Activated naive CD8-positive, alpha-beta T cell treated with anti-CD3 and anti-CD28 coated beads, Interleukin-2, amount 50 U/mL, for 24 hours (primary cell): ENCODE data around the gene SLC16A10.
A peak's percentile ranks its signal among the peaks of the same experiment; 100 is the strongest.
"Not testable (repeated sequence)": the region's sequence is repeated elsewhere in the genome, so short reads cannot be mapped to it uniquely, and the experiment has no call there.

Source experiments
- ATAC-seq: fragments of 150-1000 bp; cut with Tn5 transposase; one replicate; pipeline ENCODE4 v1.10.0; 2021
- DNase-seq: peaks from one replicate; pipeline ENCODE4 v3.0.0; 2021
- H3K27ac Mint-ChIP-seq: one replicate; pipeline ENCODE4 v1.8.0; 2021; ENCODE audit warnings: mild to moderate bottlenecking, mixed read lengths
- H3K27me3 Mint-ChIP-seq: one replicate; pipeline ENCODE4 v1.8.0; 2021; ENCODE audit warnings: mixed read lengths
- H3K36me3 Mint-ChIP-seq: one replicate; pipeline ENCODE4 v1.8.0; 2021; ENCODE audit warnings: low read depth, mixed read lengths
- H3K4me1 Mint-ChIP-seq: one replicate; pipeline ENCODE4 v1.8.0; 2021; ENCODE audit warnings: mixed read lengths
- H3K4me3 Mint-ChIP-seq: one replicate; pipeline ENCODE4 v1.8.0; 2021; ENCODE audit warnings: mild to moderate bottlenecking, moderate library complexity, mixed read lengths
- H3K9me3 Mint-ChIP-seq: one replicate; pipeline ENCODE4 v1.8.0; 2021; ENCODE audit warnings: mixed read lengths

The SLC16A10 gene

DNA sequence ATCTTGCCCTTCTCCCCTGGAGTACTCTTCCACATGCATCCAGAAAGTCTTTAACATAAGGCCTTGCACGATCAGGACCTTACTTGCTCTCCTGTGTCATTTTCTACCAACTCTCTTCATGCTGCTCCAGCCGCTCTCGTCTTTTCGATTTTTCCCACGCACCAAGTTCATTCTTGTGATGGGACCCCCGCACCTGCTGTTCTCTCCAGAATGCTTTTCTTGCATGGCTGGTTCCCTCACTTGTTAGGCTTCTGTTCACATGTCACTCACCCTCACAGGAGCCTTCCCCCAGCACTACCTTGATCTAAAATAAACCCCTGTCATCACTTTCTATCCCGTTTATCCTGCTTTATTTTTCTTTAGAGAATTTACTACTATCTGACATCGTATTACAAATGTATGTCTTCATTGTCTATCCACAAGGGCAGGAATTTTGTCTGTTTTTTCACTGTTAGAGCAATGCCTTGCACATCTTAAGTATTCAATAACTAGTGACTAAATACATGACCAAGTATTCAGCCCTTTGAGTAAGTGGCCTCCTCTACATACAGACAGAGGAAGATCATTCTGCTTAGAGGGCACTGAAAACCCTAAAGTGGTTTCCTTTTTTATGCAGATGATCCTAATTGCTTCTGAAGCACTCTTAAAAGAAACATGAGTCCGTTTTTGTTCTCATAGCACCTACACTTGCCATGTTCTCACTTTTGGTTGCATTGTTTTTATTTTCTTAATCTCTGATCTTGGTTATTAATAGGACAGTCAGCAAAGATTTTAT lies 166.9 kb downstream of the SLC16A10 start:
- H3K4me1 Mint-ChIP-seq, result peaks cover 8% of the 10 kb centered on the region
- H3K36me3 Mint-ChIP-seq, result peaks cover 2% of the 10 kb centered on the region
- H3K4me3 Mint-ChIP-seq, result no peak overlapping the region
- peaks cover 2% of the 10 kb centered on the region for H3K27me3 Mint-ChIP-seq
- ATAC-seq, result no peak
- no peak overlapping the region for H3K27ac Mint-ChIP-seq
- H3K9me3 Mint-ChIP-seq, result no peaks in the 10 kb centered on the region
- DNase-seq, result no peak

DNA sequence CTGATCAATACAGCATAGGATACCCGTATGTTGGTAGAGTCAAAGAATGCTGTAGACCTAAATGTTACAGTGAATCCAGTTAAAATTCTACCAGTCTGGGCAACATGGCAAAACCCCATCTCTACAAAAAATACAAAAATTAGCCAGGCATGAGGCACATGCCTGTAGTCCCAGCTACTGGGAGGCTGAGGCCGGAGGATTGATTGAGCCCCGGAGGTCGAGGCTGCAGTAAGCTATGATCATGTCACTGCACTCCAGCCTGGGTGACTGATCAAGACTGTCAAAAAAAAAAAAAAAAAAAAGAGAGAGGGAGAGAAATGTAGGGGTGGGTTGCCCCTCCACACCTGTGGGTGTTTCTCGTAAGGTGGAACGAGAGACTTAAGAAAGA lies 167.5 kb downstream of the SLC16A10 start:
- Mint-ChIP-seq H3K27me3 (peaks cover 2% of the 10 kb centered on the region), H3K9me3 (no peaks in the 10 kb centered on the region), H3K4me3 (no peak overlapping the region), H3K27ac (no peak overlapping the region), H3K36me3 (peaks cover 2% of the 10 kb centered on the region), H3K4me1 (peaks cover 10% of the 10 kb centered on the region)
- ATAC-seq (no peak), DNase-seq (no peak)

DNA sequence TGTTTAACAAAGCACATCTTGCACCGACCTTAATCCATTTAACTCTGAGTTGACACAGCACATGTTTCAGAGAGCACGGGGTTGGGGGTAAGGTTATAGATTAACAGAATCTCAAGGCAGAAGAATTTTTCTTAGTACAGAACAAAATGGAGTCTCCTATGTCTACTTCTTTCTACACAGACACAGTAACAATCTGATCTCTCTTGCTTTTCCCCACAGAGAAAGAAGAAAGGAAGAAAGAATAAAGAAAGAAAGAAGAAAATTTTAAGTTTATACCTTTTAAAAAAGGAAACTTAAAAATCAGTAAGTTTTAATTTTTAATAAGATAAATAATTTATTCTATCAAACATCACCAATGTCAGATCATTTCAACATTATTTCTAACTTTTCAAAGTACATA lies 168.5 kb downstream of the SLC16A10 start:
- peaks cover 19% of the 10 kb centered on the region for H3K4me1 Mint-ChIP-seq
- H3K36me3 Mint-ChIP-seq, H3K4me3 Mint-ChIP-seq, H3K9me3 Mint-ChIP-seq, H3K27me3 Mint-ChIP-seq, ATAC-seq, H3K27ac Mint-ChIP-seq, DNase-seq: not testable (repeated sequence)

DNA sequence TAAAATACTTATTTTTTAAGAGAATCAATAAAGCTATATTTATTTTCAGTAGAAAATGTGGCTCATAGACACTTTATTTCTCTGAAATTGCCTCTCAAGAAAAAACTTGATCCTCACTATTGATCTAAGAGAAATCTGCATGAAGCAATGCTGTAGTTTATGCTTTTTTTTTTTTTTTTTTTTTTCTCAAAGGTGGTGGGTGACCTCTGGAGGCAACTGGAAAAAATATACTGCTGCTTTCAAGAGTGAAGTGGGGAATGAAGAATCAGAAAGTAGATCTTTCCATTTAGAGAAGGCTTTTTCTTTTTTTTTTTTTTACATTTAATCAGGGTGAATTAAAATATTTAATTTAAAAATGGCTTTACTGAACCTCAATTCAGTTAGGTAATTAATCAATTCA lies 169.3 kb downstream of the SLC16A10 start:
- no peaks in the 10 kb centered on the region for H3K9me3 Mint-ChIP-seq
- H3K4me1 Mint-ChIP-seq, result peaks cover 24% of the 10 kb centered on the region
- no peak overlapping the region for H3K27ac Mint-ChIP-seq
- DNase-seq, result no peak
- peaks cover 2% of the 10 kb centered on the region for H3K36me3 Mint-ChIP-seq
- ATAC-seq, result no peak
- peaks cover 2% of the 10 kb centered on the region for H3K27me3 Mint-ChIP-seq
- H3K4me3 Mint-ChIP-seq, result no peak overlapping the region

DNA sequence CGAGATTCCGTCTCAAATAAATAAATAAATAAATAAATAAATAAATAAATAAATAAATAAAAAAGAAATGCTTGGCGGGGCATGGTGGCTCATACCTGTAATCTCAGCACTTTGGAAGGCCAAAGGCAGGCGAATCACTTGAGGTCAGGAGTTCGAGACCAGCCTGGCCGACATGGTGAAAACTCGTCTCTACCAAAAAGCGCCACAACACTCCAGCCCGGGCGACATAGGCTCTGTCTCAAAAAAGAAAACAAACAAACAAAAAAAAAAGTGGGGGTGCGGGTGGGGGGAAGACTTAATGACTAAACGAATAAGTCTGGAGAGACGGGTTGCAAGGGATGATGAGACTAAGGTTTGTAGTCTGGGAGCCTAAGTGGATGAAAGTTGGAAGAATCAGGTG lies 170.7 kb downstream of the SLC16A10 start:
- H3K27me3 Mint-ChIP-seq, result peaks cover 2% of the 10 kb centered on the region
- H3K4me1 Mint-ChIP-seq, result peaks cover 32% of the 10 kb centered on the region
- H3K27ac Mint-ChIP-seq, result no peak overlapping the region
- DNase-seq, result no peak
- ATAC-seq, result no peak
- H3K36me3 Mint-ChIP-seq, result peaks cover 8% of the 10 kb centered on the region
- no peaks in the 10 kb centered on the region for H3K9me3 Mint-ChIP-seq
- peak overlapping the region; percentile 80 for H3K4me3 Mint-ChIP-seq

DNA sequence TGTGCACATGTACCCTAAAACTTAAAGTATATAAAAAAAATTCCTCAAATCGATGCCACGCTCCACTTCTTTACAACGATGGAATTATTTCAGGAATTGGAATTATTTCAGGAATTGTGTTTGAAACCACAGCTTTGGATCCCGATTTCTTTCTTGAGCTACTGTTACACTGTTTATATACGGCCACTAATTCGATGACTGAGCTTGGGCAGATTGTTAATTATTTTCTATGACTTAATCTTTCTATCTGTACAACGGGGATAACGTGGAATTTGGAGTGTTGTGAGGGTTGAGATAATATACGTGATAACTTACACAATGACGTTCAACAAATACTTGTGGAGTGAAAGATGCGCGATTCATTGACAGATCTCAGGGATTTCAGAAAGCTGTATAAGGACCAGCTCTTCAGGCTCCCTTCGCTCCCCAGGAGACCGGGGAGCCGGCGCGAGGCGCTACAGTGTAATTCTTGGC lies 171.3 kb downstream of the SLC16A10 start:
- peaks cover 33% of the 10 kb centered on the region for H3K4me1 Mint-ChIP-seq
- H3K4me3 Mint-ChIP-seq, result peak overlapping the region; percentile 80
- peaks cover 2% of the 10 kb centered on the region for H3K27me3 Mint-ChIP-seq
- H3K9me3 Mint-ChIP-seq, result no peaks in the 10 kb centered on the region
- DNase-seq (no peak), ATAC-seq (no peak)
- peak overlapping the region; percentile 91 for H3K27ac Mint-ChIP-seq
- peaks cover 8% of the 10 kb centered on the region for H3K36me3 Mint-ChIP-seq

DNA sequence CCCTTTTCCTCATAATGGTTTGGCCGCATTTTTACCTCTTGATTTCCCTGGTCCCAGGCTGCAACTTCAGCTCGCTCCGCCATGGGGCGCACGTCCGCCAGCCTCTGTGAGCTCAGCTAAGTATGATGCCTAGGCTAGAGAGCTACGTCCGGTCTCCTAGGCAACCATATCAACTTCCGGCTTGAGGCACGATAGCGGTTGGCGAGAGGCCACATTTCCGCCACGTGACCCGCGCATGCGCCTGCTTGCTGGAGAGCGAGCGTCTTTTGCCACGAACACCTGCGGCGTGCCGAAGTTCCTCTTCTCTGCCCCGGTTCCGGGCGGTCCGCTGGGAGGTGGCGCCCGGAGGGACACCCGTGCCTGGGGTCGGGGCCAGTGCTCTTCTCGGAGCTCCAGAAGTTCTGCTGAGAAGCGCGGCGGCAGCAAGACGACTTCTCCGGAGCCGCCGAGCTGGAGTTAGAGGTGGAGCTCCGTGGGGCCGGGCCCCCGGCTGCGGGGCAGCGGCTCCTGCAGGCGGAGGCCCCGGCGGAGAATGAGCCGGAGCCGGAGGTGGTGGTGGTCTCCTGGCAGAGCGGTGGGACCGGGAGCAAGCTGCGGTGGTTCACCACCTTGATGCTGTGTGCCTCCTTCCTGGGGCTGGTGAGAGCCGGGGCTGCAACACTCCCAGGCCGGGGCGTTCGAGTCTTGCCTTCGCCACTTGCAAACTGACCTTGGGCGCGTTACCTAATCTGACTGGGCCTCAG lies 172.0 kb downstream of the SLC16A10 start:
- H3K9me3 Mint-ChIP-seq, result no peaks in the 10 kb centered on the region
- peaks cover 12% of the 10 kb centered on the region for H3K36me3 Mint-ChIP-seq
- H3K4me3 Mint-ChIP-seq, result peak overlapping the region; percentile 80
- H3K4me1 Mint-ChIP-seq, result peaks cover 39% of the 10 kb centered on the region
- H3K27me3 Mint-ChIP-seq, result peaks cover 2% of the 10 kb centered on the region
- DNase-seq (peak; percentile 99), ATAC-seq (peak; percentile 98)
- peak overlapping the region; percentile 91 for H3K27ac Mint-ChIP-seq

DNA sequence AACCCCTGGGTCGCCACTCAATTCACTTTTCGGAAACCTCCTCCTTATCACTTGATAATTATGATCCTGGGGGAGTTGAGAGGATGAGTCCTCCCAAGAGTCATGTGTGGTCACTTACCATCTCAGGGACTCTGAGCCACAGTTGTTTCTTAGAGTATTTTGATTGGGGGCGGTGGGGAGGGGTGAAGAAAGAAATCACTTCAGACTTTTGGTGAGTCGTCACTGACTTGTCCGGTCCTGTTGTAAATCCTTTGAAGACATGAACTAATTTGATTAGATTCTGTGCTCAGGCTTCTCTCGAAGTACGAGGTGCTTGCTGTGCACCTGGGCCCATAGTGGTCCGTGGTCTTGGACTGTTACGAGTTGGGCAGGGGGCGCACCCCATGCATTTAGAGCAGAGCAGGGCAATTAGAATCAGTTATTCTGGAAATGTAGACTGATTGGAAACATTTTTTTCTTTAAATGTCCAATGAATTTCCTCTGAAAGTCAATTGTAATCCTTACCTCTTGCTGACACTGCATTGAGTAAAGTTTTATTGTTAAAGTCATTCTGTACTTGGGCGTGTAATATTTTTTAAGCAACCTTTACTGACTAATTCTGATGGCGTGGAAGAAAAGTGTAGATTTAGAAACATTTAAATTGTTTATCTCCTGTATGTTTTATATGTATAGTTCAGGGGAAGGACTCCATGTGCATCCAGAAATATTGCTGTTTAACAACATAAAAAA lies 173.4 kb downstream of the SLC16A10 start:
- H3K4me1 Mint-ChIP-seq, result peaks cover 41% of the 10 kb centered on the region
- peak overlapping the region; percentile 80 for H3K4me3 Mint-ChIP-seq
- H3K27ac Mint-ChIP-seq, result peak overlapping the region; percentile 60
- no peaks in the 10 kb centered on the region for H3K9me3 Mint-ChIP-seq
- ATAC-seq (no peak), DNase-seq (peak; percentile 9)
- peaks cover 2% of the 10 kb centered on the region for H3K27me3 Mint-ChIP-seq
- peaks cover 12% of the 10 kb centered on the region for H3K36me3 Mint-ChIP-seq

DNA sequence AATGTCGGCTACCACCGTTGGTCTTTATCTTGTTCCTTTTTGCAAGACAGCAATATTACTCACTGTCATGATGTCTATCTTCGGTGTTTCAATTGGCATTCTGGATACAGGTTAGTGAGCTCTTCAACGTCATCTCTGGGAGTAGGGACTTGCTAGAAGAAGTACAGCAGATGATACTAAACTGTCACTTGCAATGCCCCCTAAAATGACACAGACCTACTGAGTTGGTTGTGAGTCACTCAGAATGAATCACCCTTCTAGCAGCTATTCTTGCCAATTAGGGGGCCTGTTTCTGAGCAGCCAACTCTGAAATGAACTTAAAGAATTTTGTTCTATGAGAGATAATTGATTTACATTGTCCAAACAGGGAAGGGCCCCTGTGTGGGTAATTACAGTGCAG lies 176.5 kb downstream of the SLC16A10 start:
- ATAC-seq (peak; percentile 64), DNase-seq (no peak)
- Mint-ChIP-seq H3K4me1 (peaks cover 49% of the 10 kb centered on the region), H3K4me3 (no peak overlapping the region), H3K27ac (no peak overlapping the region), H3K9me3 (no peaks in the 10 kb centered on the region), H3K36me3 (peaks cover 37% of the 10 kb centered on the region), H3K27me3 (peaks cover 2% of the 10 kb centered on the region)

DNA sequence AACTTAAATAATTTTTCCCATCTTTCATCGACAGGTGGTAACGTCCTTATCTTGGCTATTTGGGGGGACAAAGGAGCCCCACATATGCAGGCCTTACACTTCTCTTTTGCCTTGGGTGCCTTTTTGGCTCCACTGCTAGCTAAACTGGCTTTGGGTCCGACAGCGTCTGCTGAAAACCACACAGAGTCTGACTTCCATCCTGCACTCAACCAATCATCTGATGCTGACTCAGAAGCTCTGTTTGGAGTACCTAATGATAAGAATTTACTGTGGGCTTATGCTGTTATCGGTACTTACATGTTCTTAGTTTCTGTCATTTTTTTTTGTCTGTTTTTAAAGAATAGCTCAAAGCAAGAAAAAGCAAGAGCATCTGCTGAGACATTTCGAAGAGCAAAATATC lies 178.5 kb downstream of the SLC16A10 start:
- H3K27ac Mint-ChIP-seq, result no peak overlapping the region
- H3K36me3 Mint-ChIP-seq, result peaks cover 52% of the 10 kb centered on the region
- no peak for ATAC-seq
- H3K4me1 Mint-ChIP-seq, result peaks cover 44% of the 10 kb centered on the region
- H3K9me3 Mint-ChIP-seq, result no peaks in the 10 kb centered on the region
- H3K27me3 Mint-ChIP-seq, result no peaks in the 10 kb centered on the region
- DNase-seq, result no peak
- no peak overlapping the region for H3K4me3 Mint-ChIP-seq

DNA sequence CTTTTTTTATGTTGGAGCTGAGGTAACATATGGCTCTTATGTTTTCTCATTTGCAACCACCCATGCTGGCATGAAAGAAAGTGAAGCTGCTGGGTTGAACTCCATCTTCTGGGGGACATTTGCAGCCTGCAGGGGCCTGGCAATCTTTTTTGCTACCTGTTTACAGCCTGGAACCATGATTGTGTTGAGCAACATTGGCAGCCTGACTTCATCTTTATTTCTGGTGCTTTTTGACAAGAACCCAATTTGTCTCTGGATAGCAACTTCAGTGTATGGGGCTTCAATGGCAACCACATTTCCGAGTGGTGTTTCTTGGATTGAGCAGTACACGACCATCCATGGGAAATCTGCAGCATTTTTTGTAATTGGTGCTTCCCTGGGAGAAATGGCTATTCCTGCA lies 179.0 kb downstream of the SLC16A10 start:
- H3K36me3 Mint-ChIP-seq, result peaks cover 54% of the 10 kb centered on the region
- H3K9me3 Mint-ChIP-seq, result no peaks in the 10 kb centered on the region

DNA sequence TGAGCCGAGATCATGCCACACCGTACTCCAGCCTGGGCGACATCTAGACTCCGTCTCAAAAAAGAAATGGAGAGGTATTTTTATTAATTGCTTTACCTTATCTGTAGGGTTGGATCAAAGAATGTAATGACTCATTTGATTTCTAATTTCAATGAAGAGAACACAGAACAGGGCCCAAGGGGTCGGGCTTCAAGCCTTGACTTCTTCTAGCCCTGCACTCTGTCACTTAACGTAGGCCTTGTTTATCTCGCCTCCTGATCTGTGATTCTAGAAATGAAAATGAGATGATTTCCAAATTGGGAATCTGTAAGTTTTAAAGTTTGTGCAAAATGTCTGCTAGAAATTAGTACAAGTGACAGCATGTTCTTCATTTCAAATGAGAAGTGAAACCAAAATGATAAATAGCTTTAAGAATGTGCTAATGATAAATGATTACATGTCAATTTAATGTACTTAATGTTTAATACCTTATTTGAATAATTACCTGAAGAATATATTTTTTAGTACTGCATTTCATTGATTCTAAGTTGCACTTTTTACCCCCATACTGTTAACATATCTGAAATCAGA lies 180.5 kb downstream of the SLC16A10 start:
- Mint-ChIP-seq H3K4me1 (peaks cover 32% of the 10 kb centered on the region), H3K27me3 (no peaks in the 10 kb centered on the region), H3K9me3 (no peaks in the 10 kb centered on the region), H3K27ac (no peak overlapping the region), H3K36me3 (peaks cover 52% of the 10 kb centered on the region), H3K4me3 (no peak overlapping the region)
- no peak for DNase-seq
- no peak for ATAC-seq

More for the DNA sequence above, 179.0 kb downstream of the SLC16A10 start:
- Mint-ChIP-seq H3K27me3 (no peaks in the 10 kb centered on the region), H3K27ac (no peak overlapping the region), H3K4me3 (no peak overlapping the region), H3K4me1 (peaks cover 40% of the 10 kb centered on the region)
- DNase-seq, result no peak
- ATAC-seq, result no peak

DNA sequence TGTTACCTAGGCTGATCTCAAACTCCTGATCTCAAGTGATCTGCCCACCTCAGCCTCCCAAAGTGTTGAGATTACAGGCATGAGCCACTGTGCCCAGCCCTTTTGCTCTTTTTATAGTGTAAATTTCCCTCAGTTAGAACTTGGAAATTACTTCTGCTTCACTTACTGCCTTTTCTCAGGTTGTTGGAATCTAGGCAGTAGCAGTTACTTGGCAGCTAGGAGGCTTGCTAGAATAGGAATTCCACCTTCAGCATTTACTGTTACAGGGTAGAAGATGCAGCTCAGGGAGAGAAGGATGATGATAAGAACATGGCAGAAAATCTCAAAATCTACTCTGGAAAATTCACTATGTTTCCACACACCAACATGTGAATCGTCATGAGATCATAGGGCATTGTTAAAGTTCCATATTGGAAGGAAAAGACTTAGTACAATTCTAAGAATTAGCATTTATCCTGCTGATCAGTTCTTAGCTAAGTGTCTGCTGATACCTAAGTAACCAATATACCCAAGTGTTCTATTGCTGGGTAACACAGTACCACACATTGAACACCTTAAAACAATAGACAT lies 182.2 kb downstream of the SLC16A10 start:
- peaks cover 63% of the 10 kb centered on the region for H3K36me3 Mint-ChIP-seq
- no peak overlapping the region for H3K27ac Mint-ChIP-seq
- DNase-seq (no peak), ATAC-seq (no peak)
- H3K4me3 Mint-ChIP-seq, result no peak overlapping the region
- peaks cover 9% of the 10 kb centered on the region for H3K9me3 Mint-ChIP-seq
- peaks cover 22% of the 10 kb centered on the region for H3K4me1 Mint-ChIP-seq
- no peaks in the 10 kb centered on the region for H3K27me3 Mint-ChIP-seq

DNA sequence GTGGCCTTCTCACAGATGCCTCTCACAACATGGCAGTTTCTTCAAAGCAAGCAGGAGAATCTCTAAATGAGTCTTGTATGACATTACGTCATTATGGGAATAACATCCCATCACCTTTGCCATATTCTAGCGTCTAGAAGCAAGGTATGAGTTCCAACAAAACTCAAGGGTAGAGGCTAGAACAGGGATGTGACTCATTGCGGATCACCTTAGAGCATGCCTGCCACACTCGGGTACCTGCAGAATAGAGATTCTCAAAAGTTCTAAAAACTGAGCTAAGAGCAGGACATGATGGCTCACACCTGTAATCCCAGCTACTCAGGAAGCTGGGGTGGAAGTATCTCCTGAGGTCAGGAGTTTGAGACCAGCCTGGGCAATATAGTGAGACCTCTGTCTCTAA lies 182.8 kb downstream of the SLC16A10 start:
- peaks cover 12% of the 10 kb centered on the region for H3K9me3 Mint-ChIP-seq
- no peak for DNase-seq
- peaks cover 22% of the 10 kb centered on the region for H3K4me1 Mint-ChIP-seq
- ATAC-seq, result no peak
- peaks cover 70% of the 10 kb centered on the region for H3K36me3 Mint-ChIP-seq
- no peak overlapping the region for H3K4me3 Mint-ChIP-seq
- no peak overlapping the region for H3K27ac Mint-ChIP-seq
- H3K27me3 Mint-ChIP-seq, result no peaks in the 10 kb centered on the region
